Liver (tissue), 3 donors: ENCODE measurements around the gene CDC27.
"Not testable (repeated sequence)": the region's sequence is repeated elsewhere in the genome, so short reads cannot be mapped to it uniquely, and the experiment has no call there.

ENCODE experiments used
- HNF4G ChIP-seq: IDR thresholded peaks from 2 replicates; pipeline ENCODE4 v1.6.1; 2016; ENCODE audit warnings: antibody characterized with exemption
- RAD21 ChIP-seq, 2 donors: IDR thresholded peaks; 2 replicates each; pipeline ENCODE4 v1.6.1; 2016; ENCODE audit warnings: antibody characterized with exemption in 2 of 2, mild to moderate bottlenecking in 2 of 2
- SP1 ChIP-seq: IDR thresholded peaks from 2 replicates; pipeline ENCODE4 v1.6.1; 2018; ENCODE audit warnings: antibody characterized with exemption, mild to moderate bottlenecking
- TAF1 ChIP-seq: conservative IDR thresholded peaks from 2 replicates; pipeline ENCODE4 v1.6.1; 2016; ENCODE audit warnings: antibody characterized with exemption, mild to moderate bottlenecking
- YY1 ChIP-seq: IDR thresholded peaks from 2 replicates; pipeline ENCODE4 v1.6.1; 2016; ENCODE audit warnings: antibody characterized with exemption, mild to moderate bottlenecking
- TF ChIP-seq, protein P1 (sequence below): fragments of 150-350 bp; IDR thresholded peaks from 2 replicates; pipeline ENCODE4 v1.5.1; 2017; ENCODE audit warnings: improper control_type of control experiment, low read depth, low read length; ENCODE audit not compliant: missing input control
- TF ChIP-seq, protein P2 (sequence below): IDR thresholded peaks from 2 replicates; pipeline ENCODE4 v1.6.1; 2016; ENCODE audit warnings: antibody characterized with exemption
- donor health status: healthy.
- donor health status: healthy.

DNA sequence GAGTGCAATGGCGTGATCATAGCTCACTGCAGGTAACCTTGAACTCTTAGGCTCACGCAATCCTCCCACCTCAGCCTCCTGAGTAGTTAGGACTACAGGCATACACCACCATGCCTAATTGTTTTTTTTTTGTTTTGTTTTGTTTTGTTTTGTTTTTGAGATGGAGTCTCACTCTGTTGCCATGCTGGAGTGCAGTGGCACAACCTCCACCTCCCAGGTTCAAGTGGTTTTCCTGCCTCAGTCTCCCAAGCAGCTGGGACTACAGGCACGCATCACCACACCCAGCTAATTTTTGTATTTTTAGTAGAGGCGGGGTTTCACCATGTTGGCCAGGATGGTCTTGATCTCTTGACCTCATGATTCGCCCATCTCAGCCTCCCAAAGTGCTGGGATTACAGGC, 54.7 kb downstream of the CDC27 start:
- TF ChIP-seq, protein P1, sequence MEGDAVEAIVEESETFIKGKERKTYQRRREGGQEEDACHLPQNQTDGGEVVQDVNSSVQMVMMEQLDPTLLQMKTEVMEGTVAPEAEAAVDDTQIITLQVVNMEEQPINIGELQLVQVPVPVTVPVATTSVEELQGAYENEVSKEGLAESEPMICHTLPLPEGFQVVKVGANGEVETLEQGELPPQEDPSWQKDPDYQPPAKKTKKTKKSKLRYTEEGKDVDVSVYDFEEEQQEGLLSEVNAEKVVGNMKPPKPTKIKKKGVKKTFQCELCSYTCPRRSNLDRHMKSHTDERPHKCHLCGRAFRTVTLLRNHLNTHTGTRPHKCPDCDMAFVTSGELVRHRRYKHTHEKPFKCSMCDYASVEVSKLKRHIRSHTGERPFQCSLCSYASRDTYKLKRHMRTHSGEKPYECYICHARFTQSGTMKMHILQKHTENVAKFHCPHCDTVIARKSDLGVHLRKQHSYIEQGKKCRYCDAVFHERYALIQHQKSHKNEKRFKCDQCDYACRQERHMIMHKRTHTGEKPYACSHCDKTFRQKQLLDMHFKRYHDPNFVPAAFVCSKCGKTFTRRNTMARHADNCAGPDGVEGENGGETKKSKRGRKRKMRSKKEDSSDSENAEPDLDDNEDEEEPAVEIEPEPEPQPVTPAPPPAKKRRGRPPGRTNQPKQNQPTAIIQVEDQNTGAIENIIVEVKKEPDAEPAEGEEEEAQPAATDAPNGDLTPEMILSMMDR: not testable (repeated sequence)
- not testable (repeated sequence) for TF ChIP-seq RAD21 (IDR thresholded peaks at IDR 0.05); YY1; HNF4G; TAF1; SP1
- TF ChIP-seq, protein P2, sequence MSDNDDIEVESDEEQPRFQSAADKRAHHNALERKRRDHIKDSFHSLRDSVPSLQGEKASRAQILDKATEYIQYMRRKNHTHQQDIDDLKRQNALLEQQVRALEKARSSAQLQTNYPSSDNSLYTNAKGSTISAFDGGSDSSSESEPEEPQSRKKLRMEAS: not testable (repeated sequence)
